Epithelial cell of esophagus (primary cell): ENCODE results near the gene FHIP2A.

Experiments
- DNase-seq: peaks from one replicate; pipeline ENCODE4 v3.0.0; 2010; ENCODE audit warnings: low read depth
- H3K4me3 ChIP-seq: 2 replicates; pipeline ENCODE4 v1.5.1; 2011; ENCODE audit warnings: mild to moderate bottlenecking, low read length, control low read depth
- TF ChIP-seq, protein P1 (sequence below): IDR thresholded peaks from 2 replicates; pipeline ENCODE4 v1.5.1; 2011; ENCODE audit warnings: low read depth, mild to moderate bottlenecking, low read length, control low read depth, inconsistent platforms; ENCODE audit not compliant: insufficient read depth; ENCODE audit errors: missing control alignments

Gene FHIP2A

DNA sequence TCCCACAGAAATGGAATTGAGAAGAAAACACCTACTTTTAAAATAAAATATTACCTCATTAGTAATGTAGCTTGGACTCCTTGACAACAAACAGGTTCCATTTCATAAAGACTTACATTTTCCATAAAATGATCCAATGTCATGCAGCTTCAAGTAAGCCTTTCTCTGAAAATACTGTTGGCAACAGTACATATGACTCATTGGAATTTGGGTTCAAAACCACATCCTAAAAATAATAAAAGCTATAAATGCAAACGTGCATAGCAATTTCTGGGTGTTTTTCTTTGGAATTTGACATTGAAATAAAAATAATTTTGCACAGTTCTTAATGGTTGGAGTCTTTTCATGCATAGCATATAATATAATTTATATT, 47.9 kb downstream of the FHIP2A start:
- DNase-seq, result no peak
- TF ChIP-seq, protein P1, sequence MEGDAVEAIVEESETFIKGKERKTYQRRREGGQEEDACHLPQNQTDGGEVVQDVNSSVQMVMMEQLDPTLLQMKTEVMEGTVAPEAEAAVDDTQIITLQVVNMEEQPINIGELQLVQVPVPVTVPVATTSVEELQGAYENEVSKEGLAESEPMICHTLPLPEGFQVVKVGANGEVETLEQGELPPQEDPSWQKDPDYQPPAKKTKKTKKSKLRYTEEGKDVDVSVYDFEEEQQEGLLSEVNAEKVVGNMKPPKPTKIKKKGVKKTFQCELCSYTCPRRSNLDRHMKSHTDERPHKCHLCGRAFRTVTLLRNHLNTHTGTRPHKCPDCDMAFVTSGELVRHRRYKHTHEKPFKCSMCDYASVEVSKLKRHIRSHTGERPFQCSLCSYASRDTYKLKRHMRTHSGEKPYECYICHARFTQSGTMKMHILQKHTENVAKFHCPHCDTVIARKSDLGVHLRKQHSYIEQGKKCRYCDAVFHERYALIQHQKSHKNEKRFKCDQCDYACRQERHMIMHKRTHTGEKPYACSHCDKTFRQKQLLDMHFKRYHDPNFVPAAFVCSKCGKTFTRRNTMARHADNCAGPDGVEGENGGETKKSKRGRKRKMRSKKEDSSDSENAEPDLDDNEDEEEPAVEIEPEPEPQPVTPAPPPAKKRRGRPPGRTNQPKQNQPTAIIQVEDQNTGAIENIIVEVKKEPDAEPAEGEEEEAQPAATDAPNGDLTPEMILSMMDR, result no peak

DNA sequence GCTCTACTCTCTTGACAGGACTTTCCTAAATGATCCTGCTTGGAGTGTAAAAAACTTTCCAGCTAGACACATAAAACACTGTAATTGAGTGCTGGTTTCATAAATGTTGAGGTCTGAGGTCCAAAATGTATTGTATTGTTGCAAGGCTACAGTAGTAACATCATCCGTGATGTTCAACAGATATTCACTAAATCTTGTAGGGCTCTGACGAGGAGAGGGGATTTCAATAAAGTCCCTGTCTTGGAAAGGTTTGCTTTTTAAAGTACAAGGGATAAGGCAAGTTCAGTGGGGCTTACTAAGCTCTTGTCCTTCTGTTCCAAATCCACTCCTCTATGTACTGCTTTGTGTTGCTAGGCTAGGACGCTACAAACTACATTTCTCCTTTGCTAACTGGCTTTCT, 48.9 kb downstream of the FHIP2A start:
- TF ChIP-seq, protein P1, result no peak
- DNase-seq, result no peak
- no peak overlapping the region for H3K4me3 ChIP-seq

More for the DNA sequence above, 47.9 kb downstream of the FHIP2A start:
- H3K4me3 ChIP-seq, result no peak overlapping the region

DNA sequence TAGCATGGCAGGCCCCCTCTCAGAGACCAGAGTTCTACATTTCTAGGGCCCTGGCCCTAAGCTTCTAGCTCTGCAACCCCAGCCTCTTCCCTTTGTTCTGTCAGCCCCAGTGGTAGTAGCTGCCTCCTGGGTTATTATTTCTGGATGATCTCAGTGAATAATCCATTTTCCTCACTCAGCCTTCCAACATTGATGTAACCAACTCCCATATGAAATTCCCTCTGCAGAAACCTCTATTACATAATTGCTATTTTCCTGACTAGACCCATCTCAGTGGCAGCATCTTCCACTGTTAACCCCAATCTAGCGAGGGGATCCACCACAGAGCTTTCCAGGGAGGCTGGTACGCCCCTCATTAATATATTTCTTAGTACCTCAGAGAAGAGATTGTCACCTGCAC, 49.8 kb downstream of the FHIP2A start:
- TF ChIP-seq, protein P1, result no peak
- no peak overlapping the region for H3K4me3 ChIP-seq
- DNase-seq, result no peak
